DND-41 (cell line): ENCODE measurements around the gene PRR15L.

Experiments used
- ATAC-seq: fragments of 200-7000 bp; cut with Tn5 transposase; 3 replicates; pipeline ENCODE4 v1.9.1; 2021; ENCODE audit warnings: low read depth; ENCODE audit not compliant: insufficient read depth
- DNase-seq: peaks from one replicate; pipeline ENCODE4 v3.0.0-alpha.2; 2020
- H2AFZ ChIP-seq: 2 replicates; pipeline ENCODE4 v1.6.0; 2012; ENCODE audit warnings: low read depth, low read length
- H3K27ac ChIP-seq: 2 replicates; pipeline ENCODE4 v1.5.1; 2012; ENCODE audit warnings: low read length, inconsistent platforms
- H3K27me3 ChIP-seq: fragments of 200-600 bp; sonication (generic); 2 replicates; pipeline ENCODE4 v1.6.0; 2012; ENCODE audit warnings: low read length, mild to moderate bottlenecking, inconsistent platforms; ENCODE audit not compliant: insufficient read depth, poor library complexity
- H3K36me3 ChIP-seq: 2 replicates; pipeline ENCODE4 v1.5.1; 2012; ENCODE audit warnings: low read length, inconsistent platforms; ENCODE audit not compliant: insufficient read depth
- H3K4me1 ChIP-seq: 2 replicates; pipeline ENCODE4 v1.5.1; 2012; ENCODE audit warnings: mild to moderate bottlenecking, low read length; ENCODE audit not compliant: insufficient read depth
- H3K4me2 ChIP-seq: 2 replicates; pipeline ENCODE4 v1.6.0; 2012; ENCODE audit warnings: mild to moderate bottlenecking, moderate library complexity, low read length, inconsistent platforms; ENCODE audit not compliant: insufficient read depth
- H3K4me3 ChIP-seq, 2 experiments: fragments of 200-600 bp in 1 of 2; shearing (Covaris generic) in 1 of 2; 2 replicates each; pipeline ENCODE4 v1.5.1; 2012 to 2016; ENCODE audit warnings: inconsistent platforms in 2 of 2, low read length in 2 of 2, mild to moderate bottlenecking in 2 of 2, low read depth in 1 of 2, moderate library complexity in 1 of 2
- H3K79me2 ChIP-seq: 2 replicates; pipeline ENCODE4 v1.6.0; 2012; ENCODE audit warnings: low read length, inconsistent platforms; ENCODE audit not compliant: insufficient read depth
- H3K9ac ChIP-seq: 2 replicates; pipeline ENCODE4 v1.6.0; 2012; ENCODE audit warnings: low read depth, mild to moderate bottlenecking, inconsistent platforms, low read length, moderate library complexity
- H3K9me3 ChIP-seq: 2 replicates; pipeline ENCODE4 v1.5.1; 2012; ENCODE audit warnings: low read length, moderate library complexity, mild to moderate bottlenecking, inconsistent platforms; ENCODE audit not compliant: insufficient read depth, severe bottlenecking
- H4K20me1 ChIP-seq: 2 replicates; pipeline ENCODE4 v1.6.0; 2012; ENCODE audit warnings: low read length; ENCODE audit not compliant: insufficient read depth
- EZH2 ChIP-seq: IDR thresholded peaks from 3 replicates; pipeline ENCODE4 v1.6.1; 2012; ENCODE audit warnings: borderline replicate concordance, low read depth, mild to moderate bottlenecking, moderate library complexity, low read length, inconsistent platforms; ENCODE audit not compliant: severe bottlenecking
- TF ChIP-seq, protein P1 (sequence below): IDR thresholded peaks from 2 replicates; pipeline ENCODE4 v1.5.1; 2012; ENCODE audit warnings: borderline replicate concordance, low read length, moderate library complexity, mild to moderate bottlenecking; ENCODE audit not compliant: poor library complexity, severe bottlenecking; ENCODE audit errors: extremely low read depth

Gene PRR15L

DNA sequence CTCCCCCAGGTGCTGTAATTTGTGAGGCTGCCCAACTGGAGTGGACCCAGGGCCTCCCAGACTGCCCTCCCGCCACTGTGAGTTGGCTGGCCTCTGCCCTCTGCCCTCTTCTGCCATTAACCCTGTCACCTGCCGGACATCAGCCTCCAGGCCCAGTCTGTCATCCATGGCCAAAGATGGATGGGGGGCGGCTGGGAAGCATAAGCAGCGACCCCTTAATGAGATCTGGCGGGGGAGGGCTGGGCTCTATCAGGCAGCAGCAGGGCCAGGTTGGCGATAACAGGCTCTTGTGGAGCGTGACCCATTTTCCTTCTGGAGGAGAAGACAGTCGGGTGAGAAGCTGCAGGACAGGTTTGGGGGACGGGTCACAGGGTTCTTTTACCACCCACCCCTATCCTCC is 38.5 kb upstream of the PRR15L start:
- H3K36me3 ChIP-seq = no peaks in the 10 kb centered on the region
- H3K9ac ChIP-seq = no peak overlapping the region
- peaks cover 13% of the 10 kb centered on the region for H3K27me3 ChIP-seq
- H3K4me1 ChIP-seq = no peaks in the 10 kb centered on the region
- ATAC-seq = no peak
- no peak for DNase-seq
- peaks cover 4% of the 10 kb centered on the region for H4K20me1 ChIP-seq
- H2AFZ ChIP-seq = no peak overlapping the region
- no peaks in the 10 kb centered on the region for H3K9me3 ChIP-seq
- H3K79me2 ChIP-seq = no peaks in the 10 kb centered on the region
- no peak overlapping the region for H3K4me3 ChIP-seq
- H3K27ac ChIP-seq = no peak overlapping the region
- TF ChIP-seq, protein P1, sequence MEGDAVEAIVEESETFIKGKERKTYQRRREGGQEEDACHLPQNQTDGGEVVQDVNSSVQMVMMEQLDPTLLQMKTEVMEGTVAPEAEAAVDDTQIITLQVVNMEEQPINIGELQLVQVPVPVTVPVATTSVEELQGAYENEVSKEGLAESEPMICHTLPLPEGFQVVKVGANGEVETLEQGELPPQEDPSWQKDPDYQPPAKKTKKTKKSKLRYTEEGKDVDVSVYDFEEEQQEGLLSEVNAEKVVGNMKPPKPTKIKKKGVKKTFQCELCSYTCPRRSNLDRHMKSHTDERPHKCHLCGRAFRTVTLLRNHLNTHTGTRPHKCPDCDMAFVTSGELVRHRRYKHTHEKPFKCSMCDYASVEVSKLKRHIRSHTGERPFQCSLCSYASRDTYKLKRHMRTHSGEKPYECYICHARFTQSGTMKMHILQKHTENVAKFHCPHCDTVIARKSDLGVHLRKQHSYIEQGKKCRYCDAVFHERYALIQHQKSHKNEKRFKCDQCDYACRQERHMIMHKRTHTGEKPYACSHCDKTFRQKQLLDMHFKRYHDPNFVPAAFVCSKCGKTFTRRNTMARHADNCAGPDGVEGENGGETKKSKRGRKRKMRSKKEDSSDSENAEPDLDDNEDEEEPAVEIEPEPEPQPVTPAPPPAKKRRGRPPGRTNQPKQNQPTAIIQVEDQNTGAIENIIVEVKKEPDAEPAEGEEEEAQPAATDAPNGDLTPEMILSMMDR = no peak
- TF ChIP-seq EZH2 = no peak
- no peak overlapping the region for H3K4me2 ChIP-seq

DNA sequence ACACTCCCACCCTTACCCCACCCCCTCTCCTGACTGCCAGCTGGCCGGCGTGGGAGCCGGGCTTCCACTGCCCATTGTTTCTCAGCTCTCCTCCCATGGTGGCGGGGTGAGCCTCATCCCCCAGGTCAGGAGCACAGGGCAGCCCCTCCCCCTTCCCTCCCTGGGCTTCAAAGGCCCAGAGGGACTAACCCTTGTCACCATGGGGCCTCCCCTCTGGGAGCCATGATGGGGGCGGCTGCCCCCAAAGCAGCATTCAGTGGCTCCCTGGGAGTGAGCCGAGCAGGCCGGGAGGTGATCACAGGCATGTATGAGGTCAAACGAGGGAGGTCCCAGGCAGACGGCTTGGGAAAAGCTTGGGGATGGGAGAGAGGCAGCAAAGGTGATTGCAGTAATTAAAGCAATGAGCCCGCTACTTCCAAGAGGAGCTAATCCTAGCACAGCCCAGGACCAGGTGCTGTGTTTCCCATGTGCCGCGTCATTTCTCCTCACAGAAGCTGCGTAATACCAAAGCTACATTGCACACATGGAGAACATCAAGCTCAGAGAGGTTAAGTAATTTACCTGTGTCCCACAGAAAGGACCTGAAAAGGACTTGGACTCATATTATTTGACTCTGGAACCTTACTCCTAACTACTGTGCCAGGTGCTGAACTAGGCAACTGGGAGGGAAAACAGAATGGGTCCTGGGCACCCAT is 37.7 kb upstream of the PRR15L start:
- ATAC-seq (no peak), DNase-seq (no peak)
- H4K20me1 ChIP-seq = peaks cover 4% of the 10 kb centered on the region
- no peaks in the 10 kb centered on the region for H3K36me3 ChIP-seq
- H3K4me1 ChIP-seq = no peaks in the 10 kb centered on the region
- no peaks in the 10 kb centered on the region for H3K79me2 ChIP-seq
- H3K9me3 ChIP-seq = no peaks in the 10 kb centered on the region
- TF ChIP-seq, protein P1 = no peak
- TF ChIP-seq EZH2 = no peak
- peaks cover 13% of the 10 kb centered on the region for H3K27me3 ChIP-seq
- no peak overlapping the region for H3K4me3 ChIP-seq
- H3K27ac ChIP-seq = no peak overlapping the region
- no peak overlapping the region for H3K4me2 ChIP-seq
- no peak overlapping the region for H2AFZ ChIP-seq
- H3K9ac ChIP-seq = no peak overlapping the region

DNA sequence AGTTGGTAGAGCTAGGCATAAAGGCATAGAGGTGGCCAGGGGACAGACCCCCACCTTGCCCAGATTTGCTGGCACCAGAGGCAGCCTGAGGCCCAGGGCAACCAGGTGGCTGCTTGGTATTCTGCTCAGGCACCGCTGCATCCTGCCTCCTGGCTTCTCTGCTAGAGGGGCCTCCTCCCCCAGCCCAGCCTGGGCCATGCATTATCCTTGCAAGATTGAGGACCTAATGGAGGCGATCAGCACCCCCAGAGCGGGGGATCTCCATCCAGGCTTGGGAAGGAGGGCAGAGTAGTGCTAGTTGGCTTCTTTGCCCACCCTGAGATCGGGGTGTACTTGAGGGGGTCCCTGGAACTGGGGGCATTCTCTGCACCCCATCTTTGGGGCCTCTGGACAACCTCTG is 37.0 kb upstream of the PRR15L start:
- ATAC-seq (no peak), DNase-seq (no peak)
- Histone ChIP-seq H3K4me2 (no peak overlapping the region), H3K27me3 (peaks cover 13% of the 10 kb centered on the region), H3K9me3 (no peaks in the 10 kb centered on the region), H3K27ac (no peak overlapping the region), H4K20me1 (peaks cover 3% of the 10 kb centered on the region), H3K79me2 (no peaks in the 10 kb centered on the region), H2AFZ (no peak overlapping the region), H3K4me1 (no peaks in the 10 kb centered on the region), H3K9ac (no peak overlapping the region), H3K4me3 (no peak overlapping the region), H3K36me3 (no peaks in the 10 kb centered on the region)
- no peak for TF ChIP-seq EZH2

DNA sequence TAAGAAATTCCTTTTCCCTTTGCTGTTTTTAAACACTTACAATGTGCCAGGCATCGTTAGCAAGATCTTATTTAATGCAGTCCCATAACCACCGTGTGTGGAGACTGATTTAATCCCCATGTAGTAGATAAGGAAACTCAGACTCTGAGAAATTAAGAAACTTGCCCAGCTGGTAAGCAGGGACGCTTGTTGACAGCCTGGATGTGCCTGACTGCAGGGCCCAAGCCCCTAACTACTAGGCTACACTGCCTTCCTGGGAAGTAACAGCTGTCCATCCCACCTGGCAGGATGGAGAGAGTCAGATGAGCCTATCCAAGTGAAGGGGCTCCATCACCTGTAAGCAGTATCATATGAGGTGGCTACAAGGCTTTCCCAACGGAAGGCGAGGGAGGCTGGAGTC is 36.3 kb upstream of the PRR15L start:
- H2AFZ ChIP-seq = no peak overlapping the region
- no peak overlapping the region for H3K4me2 ChIP-seq
- no peak overlapping the region for H3K4me3 ChIP-seq
- H3K9ac ChIP-seq = no peak overlapping the region
- no peak for ATAC-seq
- H3K79me2 ChIP-seq = no peaks in the 10 kb centered on the region
- H4K20me1 ChIP-seq = no peaks in the 10 kb centered on the region; the same call in 1 of the 2 replicates
- no peaks in the 10 kb centered on the region for H3K9me3 ChIP-seq
- no peak for DNase-seq
- H3K36me3 ChIP-seq = no peaks in the 10 kb centered on the region
- H3K27ac ChIP-seq = no peak overlapping the region
- peaks cover 13% of the 10 kb centered on the region for H3K27me3 ChIP-seq
- TF ChIP-seq, protein P1 = no peak
- TF ChIP-seq EZH2 = no peak
- no peaks in the 10 kb centered on the region for H3K4me1 ChIP-seq
